ENCODE results near the gene EPHA3. TPM values are rescaled to one million over a fixed set of nuclear protein-coding genes. Genes with fewer than 3 reads are reported as not detected.

EPHA3 gene
- total RNA-seq, 2 experiments from 2014 or later, result not detected

- intact Hi-C loops (cut with DNase I, micrococcal nuclease), result no loop called here
- Histone ChIP-seq H3K36me3 (ENCODE audit: insufficient read depth, low read length) (no peaks in the 10 kb centered on the region), H3K4me3 (ENCODE audit: low read length) (no peak overlapping the region), H3K4me1 (ENCODE audit: insufficient read depth, low read length) (no peaks in the 10 kb centered on the region), H3K9me3 (ENCODE audit: control insufficient read depth in 1 of 2, insufficient read depth in 1 of 2, low read length in 2 of 2) (peaks cover 0 to 5% of the 10 kb centered on the region in 2 experiments), H3K27ac (ENCODE audit: low read depth in 1 of 2, low read length in 2 of 2) (no peak overlapping the region), H3K27me3 (ENCODE audit: control insufficient read depth in 1 of 2, insufficient read depth in 2 of 2, low read length in 2 of 2) (no peaks in the 10 kb centered on the region)
- Mint-ChIP-seq H3K27ac (no peak overlapping the region), H3K27me3 (no peaks in the 10 kb centered on the region), H3K9me3 (peaks cover 5% of the 10 kb centered on the region), H3K4me1 (ENCODE audit: low read depth) (no peaks in the 10 kb centered on the region), H3K36me3 (ENCODE audit: low read depth) (no peaks in the 10 kb centered on the region), H3K4me3 (no peak overlapping the region)
- DNase-seq (no peak), ATAC-seq (ENCODE audit: poor library complexity) (no peak)
- ChIA-PET CTCF (no interaction called here), POLR2A (no interaction called here)
- TF ChIP-seq CTCF (IDR thresholded peaks at IDR 0.05), result no peak
Observed at GRCh38 chr3:89262309-89262929, 155.0 kb downstream of the EPHA3 start.

- ChIA-PET CTCF (no interaction called here), POLR2A (no interaction called here)
- Histone ChIP-seq H3K4me1 (ENCODE audit: insufficient read depth, low read length) (no peaks in the 10 kb centered on the region), H3K9me3 (ENCODE audit: control insufficient read depth in 1 of 2, insufficient read depth in 1 of 2, low read length in 2 of 2) (peaks cover 0 to 5% of the 10 kb centered on the region in 2 experiments), H3K36me3 (ENCODE audit: insufficient read depth, low read length) (no peaks in the 10 kb centered on the region), H3K4me3 (ENCODE audit: low read length) (no peak overlapping the region), H3K27me3 (ENCODE audit: control insufficient read depth in 1 of 2, insufficient read depth in 2 of 2, low read length in 2 of 2) (no peaks in the 10 kb centered on the region), H3K27ac (ENCODE audit: low read depth in 1 of 2, low read length in 2 of 2) (no peak overlapping the region)
- Mint-ChIP-seq H3K9me3 (peaks cover 5% of the 10 kb centered on the region), H3K27ac (no peak overlapping the region), H3K27me3 (no peaks in the 10 kb centered on the region), H3K36me3 (ENCODE audit: low read depth) (no peaks in the 10 kb centered on the region), H3K4me1 (ENCODE audit: low read depth) (no peaks in the 10 kb centered on the region), H3K4me3 (no peak overlapping the region)
- TF ChIP-seq CTCF (IDR thresholded peaks at IDR 0.05), result no peak
- intact Hi-C loops (cut with DNase I, micrococcal nuclease), result no loop called here
- no peak for DNase-seq
- ATAC-seq (ENCODE audit: poor library complexity), result no peak
Observed at GRCh38 chr3:89264037-89264560, 156.7 kb downstream of the EPHA3 start.

- no peaks in the 10 kb centered on the region for H3K27me3 Mint-ChIP-seq
- H3K9me3 Mint-ChIP-seq, result peaks cover 5% of the 10 kb centered on the region
- H3K36me3 ChIP-seq (ENCODE audit: insufficient read depth, low read length), result no peaks in the 10 kb centered on the region
- intact Hi-C loops (cut with DNase I, micrococcal nuclease), result no loop called here
- ATAC-seq (ENCODE audit: poor library complexity) (no peak), DNase-seq (no peak)
- H3K4me1 Mint-ChIP-seq (ENCODE audit: low read depth), result no peaks in the 10 kb centered on the region
- no peak overlapping the region for H3K4me3 Mint-ChIP-seq
- no peaks in the 10 kb centered on the region for H3K27me3 ChIP-seq (ENCODE audit: control insufficient read depth in 1 of 2, insufficient read depth in 2 of 2, low read length in 2 of 2)
- H3K4me1 ChIP-seq (ENCODE audit: insufficient read depth, low read length), result no peaks in the 10 kb centered on the region
- peaks cover 0 to 5% of the 10 kb centered on the region in 2 experiments for H3K9me3 ChIP-seq (ENCODE audit: control insufficient read depth in 1 of 2, insufficient read depth in 1 of 2, low read length in 2 of 2)
- no peaks in the 10 kb centered on the region for H3K36me3 Mint-ChIP-seq (ENCODE audit: low read depth)
- POLR2A ChIA-PET, result no interaction called here
- CTCF ChIA-PET, result no interaction called here
- no peak overlapping the region for H3K27ac ChIP-seq (ENCODE audit: low read depth in 1 of 2, low read length in 2 of 2)
- H3K4me3 ChIP-seq (ENCODE audit: low read length), result no peak overlapping the region
- H3K27ac Mint-ChIP-seq, result no peak overlapping the region
- no peak for TF ChIP-seq CTCF (IDR thresholded peaks at IDR 0.05)
Observed at GRCh38 chr3:89266074-89266473, 158.7 kb downstream of the EPHA3 start.

Measured in CD4-positive, alpha-beta T cell (primary cell).